ENCODE results near the gene ITPA.
A peak's percentile ranks its signal among the peaks of the same experiment; 100 is the strongest.
"Not testable (repeated sequence)": the region's sequence is repeated elsewhere in the genome, so short reads cannot be mapped to it uniquely, and the experiment has no call there.

The ITPA gene

DNA sequence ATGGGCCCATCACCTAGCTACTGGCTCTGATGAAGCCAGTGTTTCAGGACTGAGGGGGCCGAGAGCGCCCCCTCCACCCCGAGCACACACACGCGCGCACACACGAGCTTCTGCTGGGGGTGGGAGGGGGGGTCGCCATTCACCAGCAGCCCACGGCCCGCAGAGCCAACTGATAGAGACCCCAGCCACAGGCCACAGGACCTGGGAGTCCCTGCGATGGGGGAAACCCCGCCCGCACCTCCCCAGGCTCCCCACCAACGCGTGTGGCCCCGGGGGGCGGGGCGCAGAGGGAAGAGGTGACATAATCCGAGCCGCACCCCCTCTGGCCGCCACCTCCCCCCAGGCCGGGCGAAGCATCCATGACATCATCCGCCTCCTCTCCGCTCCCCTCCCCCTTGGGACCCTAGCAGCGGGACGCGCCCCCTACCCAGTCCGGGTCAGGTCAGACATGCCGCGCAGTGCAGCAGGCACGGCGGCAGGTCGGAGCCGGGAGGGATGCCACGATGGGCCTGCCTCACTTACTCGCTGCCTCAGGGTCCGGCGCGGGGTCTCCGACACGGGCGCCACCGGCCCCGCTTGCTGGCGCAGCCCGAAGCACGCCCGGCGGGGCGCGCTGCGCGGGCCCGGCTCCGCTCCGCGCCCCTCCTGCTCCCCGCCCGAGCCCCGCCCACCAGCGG is 36.2 kb upstream of the ITPA start, which contains the start of gene LZTS3:
LZTS3 (minus strand) TSS at position 617 of the 677 bp plus-strand sequence. CDS start 6,386 bp downstream, outside the sequence.
- peak; percentile 54 for DNase-seq (ENCODE audit: extremely low spot score, insufficient read length, low read depth)
- peak; percentile 82 for FAIRE-seq

DNA sequence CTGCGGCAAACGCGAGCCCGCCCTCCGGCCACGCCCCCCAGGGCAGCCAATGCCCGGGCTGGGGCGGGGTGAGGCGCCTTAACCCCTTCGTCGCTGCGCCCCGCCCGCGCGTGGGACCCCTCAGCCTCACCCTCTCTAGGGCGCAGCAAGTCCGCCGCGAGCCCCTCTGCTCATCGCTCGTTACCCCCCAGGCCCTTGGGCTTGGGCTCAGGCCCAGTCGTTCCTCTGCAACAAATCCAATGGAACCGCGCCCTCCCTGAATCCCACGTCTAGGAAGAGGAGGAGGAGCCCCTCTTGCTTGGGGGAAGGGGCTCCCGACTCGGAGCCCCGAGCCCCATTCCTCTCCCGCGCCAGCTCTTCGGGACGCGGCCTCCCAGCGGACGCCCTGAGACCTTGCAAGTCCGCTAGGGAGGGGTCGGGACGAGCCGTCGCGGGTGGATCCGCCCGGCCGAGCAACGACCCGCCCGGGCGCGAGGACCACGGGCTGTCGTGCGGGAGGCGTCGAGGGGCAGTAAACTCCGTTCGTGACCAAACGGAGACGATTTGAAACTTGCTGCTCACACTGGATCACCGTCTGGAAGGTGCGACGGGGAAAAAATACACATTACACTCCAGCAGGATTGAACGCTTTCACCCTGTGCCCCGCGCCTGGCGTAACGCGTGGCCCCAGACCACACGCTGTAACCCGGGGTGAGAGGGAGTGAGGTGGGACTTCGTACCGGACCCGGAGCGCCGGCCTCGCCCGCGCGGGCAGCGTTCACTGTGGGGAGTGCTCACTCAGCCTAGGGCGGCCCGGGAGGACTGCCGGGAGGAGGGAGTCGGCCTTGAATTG is 35.5 kb upstream of the ITPA start:
- DNase-seq (ENCODE audit: extremely low spot score, insufficient read length, low read depth) = peak; percentile 99
- peak; percentile 15 for FAIRE-seq

DNA sequence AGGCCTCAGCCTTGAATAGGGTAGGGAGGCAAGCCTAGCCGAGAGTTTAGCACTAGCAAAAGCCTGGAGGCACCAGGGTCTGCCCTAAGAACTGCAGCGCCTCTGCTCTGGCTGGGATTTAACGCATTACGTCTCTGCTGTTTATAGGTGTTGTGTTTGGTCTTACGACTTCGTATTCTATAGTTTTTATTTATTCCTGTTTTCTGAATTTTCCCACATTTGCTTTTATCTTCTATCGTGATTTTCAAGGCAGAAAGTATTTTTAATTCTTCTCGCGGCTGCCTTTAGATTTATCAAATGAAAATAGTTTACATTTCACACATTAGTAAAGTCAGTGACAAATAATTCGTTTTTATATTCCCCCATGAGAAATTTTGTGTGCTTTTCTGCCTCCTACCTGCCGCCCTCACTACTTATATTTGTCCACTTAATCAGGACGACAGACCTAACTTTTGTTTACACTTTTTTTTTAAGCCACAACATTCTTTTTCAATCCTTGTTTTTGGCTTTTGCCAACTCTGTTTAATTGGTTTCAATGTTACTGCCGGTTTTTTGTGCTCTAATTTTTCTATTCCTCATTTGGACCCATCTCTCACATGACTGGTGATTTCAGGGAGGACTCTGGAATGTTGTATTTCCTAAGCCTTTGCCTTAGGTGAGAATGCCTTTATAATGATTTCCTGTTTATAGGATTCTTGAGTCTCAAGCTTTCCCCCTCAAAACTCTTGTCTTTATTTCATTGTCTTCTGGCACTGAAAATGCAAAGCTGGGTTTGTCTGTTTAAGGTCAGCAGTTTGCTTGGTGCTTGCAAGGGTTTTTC is 34.6 kb upstream of the ITPA start:
- DNase-seq (ENCODE audit: extremely low spot score, insufficient read length, low read depth) (no peak), FAIRE-seq (no peak)

DNA sequence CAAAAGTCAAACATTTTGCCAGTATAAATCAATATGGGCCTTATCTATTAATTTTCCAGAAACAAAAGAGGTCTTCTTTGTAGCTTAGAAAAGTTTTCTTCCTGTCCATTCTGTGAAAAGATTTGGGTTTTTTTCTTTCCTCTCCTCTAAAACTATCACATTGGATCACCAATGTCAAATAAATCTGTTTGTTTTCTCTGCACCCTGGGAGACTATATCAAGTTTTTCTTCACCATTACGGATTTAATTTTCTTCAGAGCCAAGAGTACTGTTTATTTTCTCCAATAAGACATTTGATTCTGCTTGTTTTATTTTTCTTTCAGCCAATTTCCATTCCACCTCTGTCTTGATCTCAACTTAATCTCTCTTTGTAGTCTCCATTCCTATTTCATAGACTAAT is 34.0 kb upstream of the ITPA start:
- FAIRE-seq (no peak), DNase-seq (ENCODE audit: extremely low spot score, insufficient read length, low read depth) (no peak)

DNA sequence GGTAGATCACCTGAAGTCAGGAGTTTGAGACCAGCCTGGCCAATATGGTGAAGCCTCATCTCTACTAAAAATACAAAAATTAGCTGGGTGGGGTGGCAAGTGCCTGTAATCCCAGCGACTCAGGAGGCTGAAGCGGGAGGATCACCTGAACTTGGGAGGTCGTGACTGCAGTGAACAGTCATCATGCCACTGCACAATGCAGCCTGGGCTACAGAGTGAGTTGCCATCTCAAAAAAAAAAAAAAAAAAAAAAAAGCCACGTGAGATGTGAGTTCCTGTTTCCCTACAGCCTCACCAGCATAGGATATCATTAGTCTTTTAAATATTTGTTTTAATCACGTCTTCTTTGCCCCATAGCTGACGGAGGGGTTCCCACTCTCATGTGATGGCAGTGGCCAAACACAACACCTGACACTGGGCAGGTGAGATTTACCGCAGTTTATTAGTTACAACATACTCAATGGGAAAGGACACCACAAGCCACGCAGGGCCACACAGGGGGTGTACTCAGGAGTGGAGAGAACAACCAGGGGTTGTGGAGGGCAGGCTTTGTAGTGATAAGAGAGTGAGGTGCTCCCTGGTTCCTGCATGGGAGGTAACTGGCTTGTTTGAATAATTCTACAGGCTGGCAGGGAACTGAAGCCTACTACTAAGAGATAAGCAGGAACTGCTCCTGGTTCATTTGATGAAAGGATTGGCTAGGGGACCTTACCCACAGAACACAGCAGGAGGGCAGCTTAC is 31.4 kb upstream of the ITPA start:
- no peak for FAIRE-seq
- no peak for DNase-seq (ENCODE audit: extremely low spot score, insufficient read length, low read depth)

DNA sequence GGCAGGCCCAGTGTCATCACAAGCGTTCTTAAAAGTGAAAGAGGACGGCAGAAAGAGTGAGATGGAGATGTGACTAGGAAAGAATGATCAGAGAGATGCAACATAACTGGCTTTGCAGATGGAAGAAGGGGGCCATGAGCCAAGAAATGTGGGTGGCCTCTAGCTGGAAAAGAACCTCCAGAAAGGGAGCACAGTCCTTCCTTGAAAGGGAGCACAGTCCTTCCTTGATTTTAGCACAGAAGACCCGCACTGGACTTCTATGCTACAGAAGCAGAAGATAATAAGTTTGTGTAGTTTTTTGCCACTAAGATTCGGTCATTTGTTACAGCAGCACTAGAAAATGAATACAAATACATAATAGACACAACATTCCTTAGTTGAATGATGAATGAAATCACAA is 29.0 kb upstream of the ITPA start:
- FAIRE-seq (no peak), DNase-seq (ENCODE audit: extremely low spot score, insufficient read length, low read depth) (no peak)

DNA sequence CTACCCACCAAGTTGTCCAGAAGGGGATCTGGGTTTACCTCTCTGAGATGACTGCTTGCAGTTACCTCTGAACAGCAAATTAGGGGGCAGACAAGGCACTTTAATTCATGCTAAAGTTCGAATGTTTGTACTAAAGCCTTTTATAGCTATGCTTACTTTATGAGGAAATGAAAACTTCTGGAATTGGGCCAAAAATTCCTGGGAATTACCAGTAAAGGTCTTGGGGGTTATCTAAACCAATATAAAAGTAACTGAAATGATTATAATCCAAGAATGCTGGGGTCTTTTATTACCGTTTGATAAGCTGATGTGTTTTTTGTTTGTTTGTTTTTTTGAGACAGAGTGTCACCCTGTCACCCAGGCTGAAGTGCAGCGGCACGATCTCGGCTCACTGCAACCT is 28.0 kb upstream of the ITPA start:
- FAIRE-seq = no peak

DNA sequence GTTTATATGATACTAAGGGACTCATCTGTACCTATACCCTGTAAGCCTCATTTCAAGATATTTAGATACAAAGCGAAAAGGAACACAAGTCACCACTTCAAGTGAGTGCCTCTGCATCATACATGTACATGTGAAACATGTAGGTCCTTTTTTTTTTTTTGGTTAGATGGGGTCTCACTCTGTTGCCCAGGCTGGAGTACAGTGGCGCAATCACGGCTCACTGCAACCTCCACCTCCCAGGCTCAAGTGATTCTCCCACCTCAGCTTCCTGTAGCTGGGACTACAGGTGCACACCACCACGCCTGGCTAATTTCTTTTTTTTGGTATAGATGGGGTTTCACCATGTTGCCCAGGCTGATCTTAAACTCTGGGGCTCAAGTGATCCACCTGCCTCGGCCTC is 26.9 kb upstream of the ITPA start:
- DNase-seq (ENCODE audit: extremely low spot score, insufficient read length, low read depth); FAIRE-seq: not testable (repeated sequence)

More for the DNA sequence above, 28.0 kb upstream of the ITPA start:
- no peak for DNase-seq (ENCODE audit: extremely low spot score, insufficient read length, low read depth)

DNA sequence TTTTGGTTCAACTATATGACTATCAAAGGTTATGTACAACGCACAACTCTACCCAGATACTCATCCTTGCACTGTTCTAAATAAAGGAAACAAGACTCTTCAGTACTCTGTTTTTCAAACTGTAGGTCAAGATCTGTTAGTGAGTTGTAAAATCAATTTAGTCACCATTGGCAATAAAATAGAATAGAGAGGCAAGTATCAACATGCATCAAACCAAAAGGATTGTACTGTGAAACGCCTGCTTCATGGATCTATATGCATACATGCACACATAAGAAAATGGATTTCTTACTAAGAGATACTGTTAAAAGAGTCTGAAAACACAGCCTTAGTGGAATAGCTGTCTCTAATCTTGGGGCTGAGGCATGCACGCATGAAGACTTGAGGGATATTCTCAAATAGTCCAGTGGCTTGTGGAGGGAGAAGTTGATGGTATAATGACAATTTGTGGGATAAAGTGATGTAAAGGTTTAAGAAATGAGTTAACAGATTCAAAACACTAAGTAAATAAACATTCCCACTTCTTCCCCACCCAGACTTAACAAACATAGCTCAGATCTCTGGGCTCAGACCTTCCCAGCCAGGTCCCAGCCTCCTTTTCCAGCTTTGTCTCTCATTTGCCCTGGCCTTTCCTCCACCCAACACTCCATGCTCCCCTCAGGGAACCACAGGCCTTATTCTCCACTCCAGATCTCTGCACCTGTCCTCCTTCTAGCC is 25.2 kb upstream of the ITPA start:
- DNase-seq (ENCODE audit: extremely low spot score, insufficient read length, low read depth) (no peak), FAIRE-seq (no peak)

DNA sequence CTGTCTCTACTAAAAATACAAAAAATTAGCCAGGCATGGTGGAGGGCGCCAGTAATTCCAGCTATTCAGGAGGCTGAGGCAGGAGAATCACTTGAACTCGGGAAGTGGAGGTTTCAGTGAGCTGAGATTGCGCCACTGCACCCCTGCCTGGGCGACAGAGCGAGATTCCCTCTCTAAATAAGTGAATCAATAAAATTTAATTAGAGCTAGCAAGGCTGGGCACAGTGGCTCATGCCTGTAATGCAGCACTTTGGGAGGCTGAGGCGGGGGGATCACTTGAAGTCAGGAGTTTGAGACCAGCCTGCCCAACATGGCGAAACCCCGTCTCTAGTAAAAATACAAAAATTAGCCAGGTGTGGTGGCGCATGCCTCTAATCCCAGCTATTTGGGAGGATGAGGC is 21.4 kb upstream of the ITPA start:
- DNase-seq (ENCODE audit: extremely low spot score, insufficient read length, low read depth); FAIRE-seq: not testable (repeated sequence)

DNA sequence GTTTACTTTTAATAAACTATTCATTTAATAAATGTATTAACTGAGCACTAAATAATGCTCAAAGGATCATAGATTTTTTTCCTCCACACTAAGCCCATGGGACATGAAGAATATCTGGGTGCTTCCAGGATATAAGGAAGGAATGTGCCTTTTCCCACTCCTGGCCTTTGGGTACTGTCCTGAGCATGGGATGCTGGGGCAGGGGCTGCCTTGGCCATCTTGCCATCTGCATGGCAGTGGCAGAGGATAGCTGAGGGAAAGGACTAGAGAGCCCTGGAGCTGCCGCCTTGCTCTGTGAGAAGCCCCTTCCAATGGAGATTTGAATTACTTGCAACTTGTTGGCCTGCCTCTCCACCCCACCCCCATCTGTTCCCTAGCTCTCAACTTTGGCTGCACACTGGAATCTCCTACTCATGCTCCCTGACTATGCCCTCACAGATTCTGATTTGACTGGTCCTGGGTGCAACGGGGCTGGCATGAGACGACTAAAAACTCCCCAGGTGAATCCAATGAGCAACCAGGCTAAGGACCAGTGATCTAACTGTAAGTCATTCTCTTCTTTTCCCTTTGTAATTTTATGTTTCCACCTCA is 20.4 kb upstream of the ITPA start:
- FAIRE-seq (no peak), DNase-seq (ENCODE audit: extremely low spot score, insufficient read length, low read depth) (no peak)

DNA sequence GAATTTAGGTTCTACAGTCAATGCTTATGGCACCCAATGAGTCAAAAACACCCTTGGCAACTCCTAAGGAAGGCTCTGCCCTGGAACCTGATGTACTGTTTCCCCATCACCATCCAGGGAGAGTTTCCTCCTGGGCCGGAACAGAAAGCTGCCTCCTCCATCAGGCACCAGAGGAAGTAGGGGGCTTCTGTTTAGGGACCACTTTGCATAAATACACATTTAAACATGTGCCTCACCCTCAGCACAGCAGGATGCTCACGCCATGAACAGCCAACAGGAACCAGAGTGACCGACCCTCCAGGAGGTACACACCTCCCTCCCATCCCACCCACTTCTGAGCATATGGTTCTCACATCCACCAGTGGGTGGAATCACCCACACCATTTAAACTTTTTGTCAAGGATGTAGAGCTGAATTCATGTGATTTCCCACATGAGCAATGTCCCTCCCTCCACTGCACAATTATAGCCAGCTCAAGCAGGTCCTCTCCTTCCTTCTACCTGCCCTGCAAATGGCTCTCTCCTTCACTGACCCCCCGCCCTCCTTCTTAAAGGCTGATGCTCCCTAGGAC is 19.7 kb upstream of the ITPA start:
- no peak for DNase-seq (ENCODE audit: extremely low spot score, insufficient read length, low read depth)
- FAIRE-seq = no peak

DNA sequence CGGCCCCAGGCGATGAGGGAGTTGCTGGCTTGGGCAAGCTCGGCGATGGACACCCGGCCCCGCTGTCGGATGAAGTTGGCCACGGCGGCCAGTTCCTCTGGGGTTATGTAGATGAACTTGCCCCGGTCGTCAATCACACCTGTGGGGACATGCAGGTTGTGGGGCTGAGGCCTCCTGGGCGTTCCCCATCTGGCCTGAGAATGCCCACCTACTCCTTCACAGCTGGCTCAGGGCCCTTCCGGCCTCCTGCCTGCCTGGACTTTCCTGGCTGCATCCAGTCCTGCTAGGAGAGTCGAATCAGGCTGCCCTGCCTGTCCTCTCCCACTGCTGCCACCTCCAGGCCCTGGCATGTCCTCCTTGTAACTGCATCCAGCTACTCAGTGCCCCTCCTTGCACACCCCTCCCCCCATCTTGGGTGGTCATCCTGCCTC is 18.6 kb upstream of the ITPA start:
- FAIRE-seq (no peak), DNase-seq (ENCODE audit: extremely low spot score, insufficient read length, low read depth) (no peak)

DNA sequence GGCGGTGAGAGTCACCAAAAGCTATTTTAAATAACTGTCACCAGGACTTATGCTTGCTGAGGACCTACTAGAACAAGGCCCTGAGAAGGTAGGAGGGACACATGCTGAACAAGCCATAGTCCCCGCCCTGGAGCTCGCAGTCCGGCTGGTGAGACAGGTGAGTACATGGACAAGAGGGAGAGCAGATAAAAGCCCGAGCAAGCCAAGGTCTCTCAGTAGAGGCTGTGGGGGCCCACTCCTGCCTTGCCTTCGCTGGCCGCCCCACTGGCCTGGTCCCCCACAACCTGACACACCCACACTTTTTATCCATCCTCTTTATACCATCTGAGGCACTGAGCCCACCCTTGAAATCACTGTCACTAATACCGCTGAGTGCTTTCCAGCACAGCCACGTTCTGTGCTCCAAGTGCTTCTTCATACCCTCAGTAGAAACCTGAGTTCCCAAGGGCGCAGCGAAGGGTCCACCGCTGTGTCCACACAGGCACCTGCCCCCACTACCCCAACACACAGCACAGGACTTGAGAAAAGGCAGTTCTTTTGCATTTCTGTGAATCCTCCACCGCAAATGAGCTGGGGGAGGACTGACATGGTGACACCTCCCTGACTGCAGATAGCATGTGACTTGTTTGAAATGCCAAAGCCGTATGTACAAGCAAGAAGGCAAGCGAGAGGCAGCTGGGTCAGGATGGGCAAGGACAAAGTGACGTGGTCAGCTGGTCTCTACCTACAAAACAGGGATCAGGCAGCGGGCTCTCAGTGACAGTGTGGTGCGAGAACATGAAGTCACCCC is 16.9 kb upstream of the ITPA start:
- FAIRE-seq (no peak), DNase-seq (ENCODE audit: extremely low spot score, insufficient read length, low read depth) (no peak)

DNA sequence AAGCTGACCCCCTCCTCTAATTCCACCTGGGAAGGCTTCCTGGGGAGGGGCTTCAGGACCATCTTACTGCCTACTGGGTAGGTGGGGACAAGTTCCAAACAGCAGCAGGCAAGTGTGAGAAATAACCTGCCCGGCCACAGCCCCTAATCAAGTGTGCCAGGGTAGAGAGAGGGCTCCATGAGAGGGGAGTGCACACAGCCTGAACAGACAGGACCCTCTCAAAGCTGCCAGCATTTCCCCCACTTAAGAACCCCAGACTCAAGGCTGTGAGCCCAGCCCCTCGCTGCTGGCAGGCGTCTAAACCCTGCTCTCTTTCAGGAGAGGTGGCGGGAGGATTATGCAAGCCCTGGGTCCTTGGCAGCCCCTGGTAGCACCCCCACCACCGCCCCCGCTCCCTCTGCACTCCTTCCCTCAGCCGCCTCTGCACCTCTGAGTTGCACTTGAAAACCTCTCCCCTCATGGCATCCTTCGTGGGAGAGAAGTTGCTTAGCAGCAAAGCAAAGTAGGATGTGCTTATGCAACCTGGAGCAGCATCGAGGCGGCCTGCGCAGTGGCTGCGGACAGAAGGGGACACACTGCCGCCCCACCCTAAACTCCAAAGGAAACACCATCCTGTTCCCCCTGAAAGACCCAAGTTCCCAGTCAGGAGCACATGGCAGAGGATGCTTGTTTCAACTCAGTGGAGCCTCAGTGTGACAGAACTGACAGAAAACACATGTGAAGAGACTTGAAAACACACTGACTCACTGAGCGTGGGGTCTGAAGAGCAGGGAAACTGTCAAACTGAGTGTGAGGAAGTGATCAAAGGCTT is 15.3 kb upstream of the ITPA start:
- FAIRE-seq = no peak
- DNase-seq (ENCODE audit: extremely low spot score, insufficient read length, low read depth) = no peak

DNA sequence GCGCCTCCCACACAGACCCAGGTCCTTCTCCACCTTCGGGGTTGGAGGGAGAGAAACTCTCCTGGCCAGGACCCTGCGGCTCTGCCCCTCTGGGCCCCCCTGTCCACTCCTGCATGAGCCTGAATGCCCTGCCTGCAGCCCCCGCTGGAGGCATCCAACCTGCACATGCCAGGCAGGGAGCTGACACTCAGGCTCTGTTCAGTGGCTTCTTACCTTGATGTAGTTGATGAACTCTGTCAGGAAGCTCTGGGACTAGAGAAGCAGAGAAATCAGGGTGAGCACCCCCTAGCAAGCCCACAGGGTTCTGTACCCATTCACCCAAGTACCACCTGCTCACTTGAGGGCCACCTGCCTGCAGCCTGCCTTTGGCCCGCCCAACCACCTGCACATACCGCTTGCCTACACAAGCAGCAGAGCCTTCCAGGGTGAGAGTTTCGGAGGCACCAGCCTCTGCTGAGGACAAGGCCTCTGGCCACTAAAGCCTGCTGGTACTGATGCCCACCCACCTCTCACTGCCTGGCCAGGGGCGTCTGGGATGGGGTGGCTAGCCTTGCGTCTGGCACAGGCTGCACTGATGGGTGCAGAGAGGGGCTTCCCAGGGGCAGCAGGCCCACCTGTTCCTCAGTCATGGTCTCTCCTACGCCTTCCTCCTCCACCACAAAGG is 14.5 kb upstream of the ITPA start:
- DNase-seq (ENCODE audit: extremely low spot score, insufficient read length, low read depth) = no peak
- no peak for FAIRE-seq
